OCI-LY1 (cell line): ENCODE data around the gene CHCHD3.
"Not testable (repeated sequence)": the region's sequence is repeated elsewhere in the genome, so short reads cannot be mapped to it uniquely, and the experiment has no call there.

ENCODE experiments used
- EZH2 ChIP-seq: fragments of 200-600 bp; sonication (generic), shearing (Covaris generic); IDR thresholded peaks from 2 replicates; pipeline ENCODE4 v1.8.0; 2017; ENCODE audit warnings: borderline replicate concordance, mixed run types, mild to moderate bottlenecking, antibody characterized with exemption, low read length, moderate library complexity, mixed read lengths
- TF ChIP-seq, protein P1 (sequence below): fragments of 200-600 bp; sonication (generic), shearing (Covaris generic); IDR thresholded peaks from 2 replicates; pipeline ENCODE4 v1.5.1; 2017; ENCODE audit warnings: mild to moderate bottlenecking, antibody characterized with exemption, low read length, moderate library complexity, mixed read lengths

GRCh38 chr7:132929944-132930343, 151.9 kb downstream of the CHCHD3 start:
- TF ChIP-seq, protein P1, sequence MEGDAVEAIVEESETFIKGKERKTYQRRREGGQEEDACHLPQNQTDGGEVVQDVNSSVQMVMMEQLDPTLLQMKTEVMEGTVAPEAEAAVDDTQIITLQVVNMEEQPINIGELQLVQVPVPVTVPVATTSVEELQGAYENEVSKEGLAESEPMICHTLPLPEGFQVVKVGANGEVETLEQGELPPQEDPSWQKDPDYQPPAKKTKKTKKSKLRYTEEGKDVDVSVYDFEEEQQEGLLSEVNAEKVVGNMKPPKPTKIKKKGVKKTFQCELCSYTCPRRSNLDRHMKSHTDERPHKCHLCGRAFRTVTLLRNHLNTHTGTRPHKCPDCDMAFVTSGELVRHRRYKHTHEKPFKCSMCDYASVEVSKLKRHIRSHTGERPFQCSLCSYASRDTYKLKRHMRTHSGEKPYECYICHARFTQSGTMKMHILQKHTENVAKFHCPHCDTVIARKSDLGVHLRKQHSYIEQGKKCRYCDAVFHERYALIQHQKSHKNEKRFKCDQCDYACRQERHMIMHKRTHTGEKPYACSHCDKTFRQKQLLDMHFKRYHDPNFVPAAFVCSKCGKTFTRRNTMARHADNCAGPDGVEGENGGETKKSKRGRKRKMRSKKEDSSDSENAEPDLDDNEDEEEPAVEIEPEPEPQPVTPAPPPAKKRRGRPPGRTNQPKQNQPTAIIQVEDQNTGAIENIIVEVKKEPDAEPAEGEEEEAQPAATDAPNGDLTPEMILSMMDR: not testable (repeated sequence)
- not testable (repeated sequence) for TF ChIP-seq EZH2
